Suprapubic skin (tissue), 4 donors: Measurements from ENCODE around the gene LYZL1. TPM values are rescaled to one million over a fixed set of nuclear protein-coding genes. Genes with fewer than 3 reads are reported as not detected.

Source experiments
- DNase-seq, 2 donors: peaks; one replicate each; pipeline ENCODE4 v3.0.0-alpha.2; 2019; ENCODE audit warnings: low spot score in 2 of 2
- H3K27ac ChIP-seq: fragments of 200-600 bp; sonication (generic); one replicate; pipeline ENCODE4 v1.5.1; 2019
- H3K27me3 ChIP-seq: fragments of 200-600 bp; sonication (generic); one replicate; pipeline ENCODE4 v1.5.1; 2019
- H3K36me3 ChIP-seq: fragments of 200-600 bp; sonication (generic); one replicate; pipeline ENCODE4 v1.5.1; 2019
- H3K4me1 ChIP-seq: fragments of 200-600 bp; sonication (generic); one replicate; pipeline ENCODE4 v1.5.1; 2019
- H3K4me3 ChIP-seq: fragments of 200-600 bp; sonication (generic); one replicate; pipeline ENCODE4 v1.5.1; 2019; ENCODE audit warnings: mild to moderate bottlenecking
- H3K9me3 ChIP-seq: fragments of 200-600 bp; sonication (generic); one replicate; pipeline ENCODE4 v1.5.1; 2019
- EP300 ChIP-seq: sonication (generic); formaldehyde crosslinking; IDR thresholded peaks from one replicate; pipeline ENCODE4 v1.6.1; 2017; ENCODE audit warnings: antibody characterized with exemption
- POLR2A ChIP-seq, 2 donors: fragments of 450-650 bp; IDR thresholded peaks; one replicate each; pipeline ENCODE4 v1.6.1; 2017; ENCODE audit warnings: antibody characterized with exemption in 2 of 2, mild to moderate bottlenecking in 2 of 2, moderate library complexity in 2 of 2
- POLR2AphosphoS5 ChIP-seq, 3 donors: sonication (generic); formaldehyde crosslinking; IDR thresholded peaks; one replicate each; pipeline ENCODE4 v1.6.1; 2017; ENCODE audit warnings: antibody characterized with exemption in 3 of 3
- WGBS: methylation state at CpG from one replicate; pipeline ENCODE4 v1.1.5; 2018; 5-methylcytosine and 5-hydroxymethylcytosine counted together
- total RNA-seq, 4 donors: library from RNA; depleted of rRNA; stranded (reverse); fragments of >200 nt; gene quantifications; one replicate each; pipeline ENCODE4 v1.1.0, GENCODE V29; 2016
- TF ChIP-seq, protein P1 (sequence below), 2 donors: fragments of 200-600 bp in 1 of 2; fragments of 450-650 bp in 1 of 2; sonication (generic) in 1 of 2; IDR thresholded peaks; one replicate each; pipeline ENCODE4 v1.5.1; 2016 to 2019; ENCODE audit warnings: antibody characterized with exemption in 2 of 2, mild to moderate bottlenecking in 1 of 2, moderate library complexity in 1 of 2

LYZL1 gene
- total RNA-seq, 4 donors from 2014 or later, result not detected

- TF ChIP-seq POLR2A (IDR thresholded peaks at IDR 0.05) (no peak), POLR2AphosphoS5 (IDR thresholded peaks at IDR 0.05) (no peak), EP300 (no peak)
- TF ChIP-seq, protein P1, sequence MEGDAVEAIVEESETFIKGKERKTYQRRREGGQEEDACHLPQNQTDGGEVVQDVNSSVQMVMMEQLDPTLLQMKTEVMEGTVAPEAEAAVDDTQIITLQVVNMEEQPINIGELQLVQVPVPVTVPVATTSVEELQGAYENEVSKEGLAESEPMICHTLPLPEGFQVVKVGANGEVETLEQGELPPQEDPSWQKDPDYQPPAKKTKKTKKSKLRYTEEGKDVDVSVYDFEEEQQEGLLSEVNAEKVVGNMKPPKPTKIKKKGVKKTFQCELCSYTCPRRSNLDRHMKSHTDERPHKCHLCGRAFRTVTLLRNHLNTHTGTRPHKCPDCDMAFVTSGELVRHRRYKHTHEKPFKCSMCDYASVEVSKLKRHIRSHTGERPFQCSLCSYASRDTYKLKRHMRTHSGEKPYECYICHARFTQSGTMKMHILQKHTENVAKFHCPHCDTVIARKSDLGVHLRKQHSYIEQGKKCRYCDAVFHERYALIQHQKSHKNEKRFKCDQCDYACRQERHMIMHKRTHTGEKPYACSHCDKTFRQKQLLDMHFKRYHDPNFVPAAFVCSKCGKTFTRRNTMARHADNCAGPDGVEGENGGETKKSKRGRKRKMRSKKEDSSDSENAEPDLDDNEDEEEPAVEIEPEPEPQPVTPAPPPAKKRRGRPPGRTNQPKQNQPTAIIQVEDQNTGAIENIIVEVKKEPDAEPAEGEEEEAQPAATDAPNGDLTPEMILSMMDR (IDR thresholded peaks at IDR 0.05), result no peak
- no peak for DNase-seq
- Histone ChIP-seq H3K27ac (no peak overlapping the region), H3K36me3 (no peaks in the 10 kb centered on the region), H3K27me3 (peaks cover 16% of the 10 kb centered on the region), H3K9me3 (no peaks in the 10 kb centered on the region), H3K4me1 (no peaks in the 10 kb centered on the region), H3K4me3 (no peak overlapping the region)
- WGBS, result 93% methylated on average over 8 of the region's 8 CpGs
These were observed 25.4 kb upstream of the LYZL1 start for GRCh38 chr10:29263506-29263905.

DNA sequence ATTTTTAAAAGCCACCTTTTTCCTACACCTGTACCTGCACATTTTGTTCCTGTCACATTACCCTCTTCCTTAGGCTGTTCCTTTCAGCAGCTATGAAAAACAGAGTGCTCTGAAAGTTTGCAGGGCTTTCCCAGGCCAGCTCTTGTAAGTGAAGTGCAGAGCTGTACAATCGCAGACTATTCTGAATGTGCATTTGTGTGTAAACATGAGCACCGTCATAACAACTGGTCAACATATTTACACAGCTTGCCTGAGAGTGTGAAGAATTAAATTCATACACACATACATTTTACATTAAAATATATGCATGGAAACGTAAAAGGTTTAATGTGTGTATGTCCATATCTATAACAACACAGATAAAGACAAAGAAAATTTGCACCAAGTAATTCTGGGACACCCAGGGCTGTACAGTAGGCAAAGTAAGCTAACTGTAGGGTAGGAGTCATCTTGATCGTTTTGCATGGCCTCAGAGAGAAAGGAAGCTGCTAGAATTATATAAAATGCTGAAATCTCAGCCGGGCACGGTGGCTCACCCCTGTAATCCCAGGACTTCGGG lies 23.6 kb upstream of the LYZL1 start:
- Histone ChIP-seq H3K4me1 (no peaks in the 10 kb centered on the region), H3K27me3 (peaks cover 16% of the 10 kb centered on the region), H3K36me3 (no peaks in the 10 kb centered on the region), H3K27ac (no peak overlapping the region), H3K9me3 (no peaks in the 10 kb centered on the region), H3K4me3 (no peak overlapping the region)
- TF ChIP-seq, protein P1 (IDR thresholded peaks at IDR 0.05), result no peak
- no peak for DNase-seq
- WGBS, result 82% methylated on average over 7 of the region's 7 CpGs

DNA sequence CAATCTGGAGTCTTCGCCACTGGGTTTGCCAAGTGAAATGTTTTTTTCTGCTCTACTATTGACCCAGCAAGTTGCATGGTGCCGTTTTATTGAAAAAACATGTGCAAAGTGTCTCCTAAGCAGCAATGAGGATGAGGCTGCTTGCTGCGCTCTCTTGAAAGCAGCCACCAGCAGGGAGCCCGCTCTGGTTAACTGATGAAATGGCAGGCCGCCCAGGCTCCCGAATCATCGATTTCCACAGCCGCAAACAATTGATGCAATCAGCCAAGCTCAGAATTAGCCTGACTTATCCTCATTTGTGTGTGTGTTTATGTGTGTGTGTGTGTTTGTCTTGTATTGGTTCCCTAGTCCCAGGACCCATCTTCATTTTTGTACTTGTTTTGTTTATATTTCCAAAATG lies 22.2 kb upstream of the LYZL1 start:
- Histone ChIP-seq H3K27ac (no peak overlapping the region), H3K4me3 (no peak overlapping the region), H3K4me1 (no peaks in the 10 kb centered on the region), H3K27me3 (peaks cover 12% of the 10 kb centered on the region), H3K36me3 (no peaks in the 10 kb centered on the region), H3K9me3 (no peaks in the 10 kb centered on the region)
- TF ChIP-seq POLR2A (IDR thresholded peaks at IDR 0.05) (no peak), EP300 (no peak), POLR2AphosphoS5 (IDR thresholded peaks at IDR 0.05) (no peak)
- TF ChIP-seq, protein P1 (IDR thresholded peaks at IDR 0.05), result no peak
- DNase-seq, result no peak
- WGBS, result 58% methylated on average over 8 of the region's 8 CpGs

- Histone ChIP-seq H3K27me3 (peaks cover 5% of the 10 kb centered on the region), H3K27ac (no peak overlapping the region), H3K4me3 (no peak overlapping the region), H3K4me1 (no peaks in the 10 kb centered on the region), H3K36me3 (no peaks in the 10 kb centered on the region), H3K9me3 (no peaks in the 10 kb centered on the region)
- TF ChIP-seq EP300 (no peak), POLR2AphosphoS5 (IDR thresholded peaks at IDR 0.05) (no peak), POLR2A (IDR thresholded peaks at IDR 0.05) (no peak)
- TF ChIP-seq, protein P1 (IDR thresholded peaks at IDR 0.05), result no peak
- 92% methylated on average over 6 of the region's 6 CpGs for WGBS
- DNase-seq, result no peak
These were observed 20.9 kb upstream of the LYZL1 start for GRCh38 chr10:29268011-29268410.

GRCh38 chr10:29269486-29269885 lies 19.4 kb upstream of the LYZL1 start:
- Histone ChIP-seq H3K27ac (no peak overlapping the region), H3K4me3 (no peak overlapping the region), H3K9me3 (no peaks in the 10 kb centered on the region), H3K36me3 (no peaks in the 10 kb centered on the region), H3K4me1 (no peaks in the 10 kb centered on the region), H3K27me3 (no peaks in the 10 kb centered on the region)
- TF ChIP-seq, protein P1 (IDR thresholded peaks at IDR 0.05), result no peak
- TF ChIP-seq POLR2A (IDR thresholded peaks at IDR 0.05) (no peak), POLR2AphosphoS5 (IDR thresholded peaks at IDR 0.05) (no peak), EP300 (no peak)
- no peak for DNase-seq
- 78% methylated on average over 8 of the region's 8 CpGs for WGBS
